ENCODE measurements around the gene SAXO2.
"Not testable (repeated sequence)": the region's sequence is repeated elsewhere in the genome, so short reads cannot be mapped to it uniquely, and the experiment has no call there.

SAXO2 gene

DNA sequence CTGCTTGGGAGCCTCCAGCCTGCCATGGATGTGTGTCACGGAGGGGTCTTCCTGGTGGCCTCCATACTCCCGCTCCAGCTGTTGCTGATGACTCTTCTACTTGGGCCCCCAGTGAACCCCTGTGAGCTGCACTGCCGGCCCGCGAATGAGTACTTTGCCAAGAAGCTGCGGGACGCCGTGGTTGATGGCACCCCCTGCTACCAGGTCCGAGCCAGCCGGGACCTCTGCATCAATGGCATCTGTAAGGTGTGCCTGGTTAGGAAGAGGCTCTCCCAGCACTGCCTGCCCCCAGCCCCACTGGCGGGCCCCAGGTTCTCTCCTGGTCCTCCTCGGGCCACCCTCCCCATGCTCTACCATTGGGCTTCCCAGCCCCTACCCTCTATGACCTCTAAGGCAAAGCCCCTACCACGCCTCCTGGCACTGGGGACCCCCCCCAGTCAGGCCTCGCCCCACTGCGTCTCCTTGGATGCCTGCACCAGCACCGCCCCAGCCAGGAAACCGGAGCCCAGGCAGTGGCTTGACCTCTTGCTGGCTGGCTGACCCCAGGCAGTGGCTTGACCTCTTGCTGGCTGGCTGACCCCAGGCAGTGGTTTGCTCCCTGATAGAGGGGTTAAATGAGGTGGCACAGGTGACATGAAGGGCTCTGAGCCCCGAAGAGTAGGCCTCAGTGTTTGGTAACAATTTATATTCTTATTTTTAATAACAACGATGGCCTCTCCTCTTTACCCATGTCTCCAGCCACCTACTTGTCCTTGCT, 57.1 kb downstream of the SAXO2 start:
- H3K27ac ChIP-seq (ENCODE audit: low read depth, low read length); H3K9me3 ChIP-seq (ENCODE audit: control insufficient read depth in 1 of 2, low read length in 2 of 2); H3K9ac ChIP-seq (ENCODE audit: low read depth in 1 of 2, low read length in 2 of 2); H3K27me3 ChIP-seq (ENCODE audit: control insufficient read depth in 1 of 2, insufficient read depth in 2 of 2, low read length in 2 of 2); H3K4me3 ChIP-seq (ENCODE audit: low read depth in 1 of 2, low read length in 2 of 2); H3K36me3 ChIP-seq (ENCODE audit: control insufficient read depth in 1 of 2, insufficient read depth in 2 of 2, low read length in 2 of 2); H3K4me1 ChIP-seq (ENCODE audit: control insufficient read depth in 1 of 2, insufficient read depth in 2 of 2, low read length in 2 of 2): not testable (repeated sequence)

DNA sequence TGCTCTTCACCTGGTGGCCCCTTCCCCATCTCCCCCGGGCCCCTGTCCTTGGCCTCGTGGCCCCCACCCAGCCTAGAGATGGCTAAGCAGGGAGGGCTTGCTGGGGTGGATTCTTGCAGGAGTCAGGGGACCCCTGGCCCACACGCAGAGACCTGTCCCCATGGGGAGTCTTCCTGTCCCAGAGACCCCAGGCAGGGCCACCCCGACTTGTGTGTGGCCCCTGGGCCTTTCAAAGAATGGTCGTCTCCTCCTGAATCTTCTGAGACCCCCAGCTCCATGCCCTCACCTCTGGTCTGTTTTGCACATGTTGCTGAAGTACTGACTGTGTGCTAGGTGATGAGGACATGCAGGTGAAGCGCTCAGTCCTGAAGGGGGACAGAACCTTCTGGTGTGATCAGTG, 58.2 kb downstream of the SAXO2 start:
- not testable (repeated sequence) for H3K9me3 ChIP-seq (ENCODE audit: control insufficient read depth in 1 of 2, low read length in 2 of 2); H3K4me3 ChIP-seq (ENCODE audit: low read depth in 1 of 2, low read length in 2 of 2); H3K9ac ChIP-seq (ENCODE audit: low read depth in 1 of 2, low read length in 2 of 2); H3K27ac ChIP-seq (ENCODE audit: low read depth, low read length); H3K27me3 ChIP-seq (ENCODE audit: control insufficient read depth in 1 of 2, insufficient read depth in 2 of 2, low read length in 2 of 2); H3K36me3 ChIP-seq (ENCODE audit: control insufficient read depth in 1 of 2, insufficient read depth in 2 of 2, low read length in 2 of 2); H3K4me1 ChIP-seq (ENCODE audit: control insufficient read depth in 1 of 2, insufficient read depth in 2 of 2, low read length in 2 of 2)

DNA sequence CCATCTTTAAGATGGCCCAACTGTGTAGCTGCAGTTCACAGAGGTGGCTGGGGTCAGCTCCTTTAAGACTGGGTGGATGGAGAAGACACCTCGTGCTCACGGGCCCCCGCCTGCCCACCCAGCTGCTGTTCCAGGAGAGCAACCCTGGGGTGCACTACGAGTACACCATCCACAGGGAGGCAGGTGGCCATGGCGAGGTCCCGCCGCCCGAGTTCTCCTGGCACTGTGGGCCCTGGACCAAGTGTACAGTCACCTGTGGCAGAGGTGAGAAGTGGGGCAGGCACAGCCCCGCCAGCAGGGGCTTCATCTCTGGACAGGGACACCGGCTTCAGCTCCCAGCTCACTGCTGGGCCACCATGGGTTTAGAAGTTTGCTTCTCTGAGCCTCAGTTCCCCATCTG, 59.9 kb downstream of the SAXO2 start:
- not testable (repeated sequence) for H3K4me3 ChIP-seq (ENCODE audit: low read depth in 1 of 2, low read length in 2 of 2); H3K27me3 ChIP-seq (ENCODE audit: control insufficient read depth in 1 of 2, insufficient read depth in 2 of 2, low read length in 2 of 2); H3K36me3 ChIP-seq (ENCODE audit: control insufficient read depth in 1 of 2, insufficient read depth in 2 of 2, low read length in 2 of 2); H3K9me3 ChIP-seq (ENCODE audit: control insufficient read depth in 1 of 2, low read length in 2 of 2); H3K27ac ChIP-seq (ENCODE audit: low read depth, low read length); H3K4me1 ChIP-seq (ENCODE audit: control insufficient read depth in 1 of 2, insufficient read depth in 2 of 2, low read length in 2 of 2); H3K9ac ChIP-seq (ENCODE audit: low read depth in 1 of 2, low read length in 2 of 2)

DNA sequence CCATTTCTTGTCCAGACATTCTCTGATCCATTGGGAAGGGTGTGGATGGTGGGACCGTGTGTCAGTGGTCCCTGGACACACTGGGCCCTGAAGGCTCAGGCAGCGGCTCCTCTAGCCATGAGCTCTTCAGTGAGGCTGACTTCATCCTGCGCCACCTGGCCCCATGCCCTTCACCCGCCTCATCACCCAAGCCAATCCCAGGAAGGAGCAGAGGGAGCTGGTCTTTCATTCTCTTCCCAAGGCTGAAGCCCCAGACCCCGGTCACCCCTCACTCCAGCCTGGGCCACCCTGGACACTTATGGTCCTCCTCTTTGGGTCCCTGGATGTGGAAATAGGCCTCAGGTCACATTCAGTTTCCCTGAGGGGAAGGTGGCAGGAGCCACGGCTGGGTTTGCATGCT, 62.2 kb downstream of the SAXO2 start:
- H3K27ac ChIP-seq (ENCODE audit: low read depth, low read length); H3K4me1 ChIP-seq (ENCODE audit: control insufficient read depth in 1 of 2, insufficient read depth in 2 of 2, low read length in 2 of 2); H3K4me3 ChIP-seq (ENCODE audit: low read depth in 1 of 2, low read length in 2 of 2): not testable (repeated sequence)

DNA sequence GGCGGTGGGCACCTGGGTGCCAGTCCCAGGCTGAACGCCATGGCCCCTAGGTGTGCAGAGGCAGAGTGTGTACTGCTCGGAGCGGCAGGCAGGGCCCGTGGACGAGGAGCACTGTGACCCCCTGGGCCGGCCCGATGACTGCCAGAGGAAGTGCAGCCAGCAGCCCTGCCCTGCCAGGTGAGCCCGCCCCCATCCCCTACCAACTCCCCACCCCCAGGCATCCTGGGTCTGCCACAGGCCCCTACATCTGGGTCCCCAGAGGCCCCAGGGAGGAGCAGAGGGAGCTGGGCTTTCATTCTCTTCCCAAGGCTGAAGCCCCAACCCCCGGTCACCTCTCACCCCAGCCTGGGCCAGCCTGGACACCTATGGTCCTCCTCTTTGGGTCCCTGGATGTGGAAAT, 63.0 kb downstream of the SAXO2 start:
- H3K27me3 ChIP-seq (ENCODE audit: control insufficient read depth in 1 of 2, insufficient read depth in 2 of 2, low read length in 2 of 2); H3K4me1 ChIP-seq (ENCODE audit: control insufficient read depth in 1 of 2, insufficient read depth in 2 of 2, low read length in 2 of 2); H3K9ac ChIP-seq (ENCODE audit: low read depth in 1 of 2, low read length in 2 of 2); H3K27ac ChIP-seq (ENCODE audit: low read depth, low read length); H3K9me3 ChIP-seq (ENCODE audit: control insufficient read depth in 1 of 2, low read length in 2 of 2); H3K4me3 ChIP-seq (ENCODE audit: low read depth in 1 of 2, low read length in 2 of 2); H3K36me3 ChIP-seq (ENCODE audit: control insufficient read depth in 1 of 2, insufficient read depth in 2 of 2, low read length in 2 of 2): not testable (repeated sequence)

More for the DNA sequence above, 62.2 kb downstream of the SAXO2 start:
- not testable (repeated sequence) for H3K27me3 ChIP-seq (ENCODE audit: control insufficient read depth in 1 of 2, insufficient read depth in 2 of 2, low read length in 2 of 2); H3K9me3 ChIP-seq (ENCODE audit: control insufficient read depth in 1 of 2, low read length in 2 of 2); H3K9ac ChIP-seq (ENCODE audit: low read depth in 1 of 2, low read length in 2 of 2); H3K36me3 ChIP-seq (ENCODE audit: control insufficient read depth in 1 of 2, insufficient read depth in 2 of 2, low read length in 2 of 2)

DNA sequence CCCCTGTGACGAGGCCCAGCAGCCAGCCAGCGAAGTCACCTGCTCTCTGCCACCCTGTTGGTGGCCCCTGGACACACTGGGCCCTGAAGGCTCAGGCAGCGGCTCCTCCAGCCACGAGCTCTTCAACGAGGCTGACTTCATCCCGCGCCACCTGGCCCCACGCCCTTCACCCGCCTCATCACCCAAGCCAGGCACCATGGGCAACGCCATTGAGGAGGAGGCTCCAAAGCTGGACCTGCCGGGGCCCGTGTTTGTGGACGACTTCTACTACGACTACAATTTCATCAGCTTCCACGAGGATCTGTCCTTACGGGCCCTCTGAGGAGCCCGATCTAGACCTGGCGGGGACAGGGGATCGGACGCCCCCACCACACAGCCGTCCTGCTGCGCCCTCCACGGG, 64.3 kb downstream of the SAXO2 start:
- not testable (repeated sequence) for H3K4me3 ChIP-seq (ENCODE audit: low read depth in 1 of 2, low read length in 2 of 2); H3K4me1 ChIP-seq (ENCODE audit: control insufficient read depth in 1 of 2, insufficient read depth in 2 of 2, low read length in 2 of 2); H3K36me3 ChIP-seq (ENCODE audit: control insufficient read depth in 1 of 2, insufficient read depth in 2 of 2, low read length in 2 of 2); H3K9me3 ChIP-seq (ENCODE audit: control insufficient read depth in 1 of 2, low read length in 2 of 2); H3K27ac ChIP-seq (ENCODE audit: low read depth, low read length); H3K9ac ChIP-seq (ENCODE audit: low read depth in 1 of 2, low read length in 2 of 2); H3K27me3 ChIP-seq (ENCODE audit: control insufficient read depth in 1 of 2, insufficient read depth in 2 of 2, low read length in 2 of 2)

DNA sequence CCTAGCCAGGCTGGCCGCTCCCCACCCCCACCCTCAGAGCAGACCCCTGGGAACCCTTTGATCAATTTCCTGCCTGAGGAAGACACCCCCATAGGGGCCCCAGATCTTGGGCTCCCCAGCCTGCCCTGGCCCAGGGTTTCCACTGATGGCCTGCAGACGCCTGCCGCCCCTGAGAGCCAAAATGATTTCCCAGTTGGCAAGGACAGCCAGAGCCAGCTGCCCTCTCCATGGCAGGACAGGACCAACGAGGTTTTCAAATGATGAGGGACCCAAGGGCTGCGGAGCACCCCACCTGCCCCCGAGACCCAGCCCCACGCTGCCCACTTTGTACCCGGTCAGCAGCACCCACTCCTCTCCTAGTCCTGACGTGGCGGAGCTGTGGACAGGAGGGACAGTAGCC, 64.8 kb downstream of the SAXO2 start:
- not testable (repeated sequence) for H3K36me3 ChIP-seq (ENCODE audit: control insufficient read depth in 1 of 2, insufficient read depth in 2 of 2, low read length in 2 of 2); H3K27me3 ChIP-seq (ENCODE audit: control insufficient read depth in 1 of 2, insufficient read depth in 2 of 2, low read length in 2 of 2); H3K9me3 ChIP-seq (ENCODE audit: control insufficient read depth in 1 of 2, low read length in 2 of 2); H3K9ac ChIP-seq (ENCODE audit: low read depth in 1 of 2, low read length in 2 of 2); H3K27ac ChIP-seq (ENCODE audit: low read depth, low read length); H3K4me3 ChIP-seq (ENCODE audit: low read depth in 1 of 2, low read length in 2 of 2); H3K4me1 ChIP-seq (ENCODE audit: control insufficient read depth in 1 of 2, insufficient read depth in 2 of 2, low read length in 2 of 2)

DNA sequence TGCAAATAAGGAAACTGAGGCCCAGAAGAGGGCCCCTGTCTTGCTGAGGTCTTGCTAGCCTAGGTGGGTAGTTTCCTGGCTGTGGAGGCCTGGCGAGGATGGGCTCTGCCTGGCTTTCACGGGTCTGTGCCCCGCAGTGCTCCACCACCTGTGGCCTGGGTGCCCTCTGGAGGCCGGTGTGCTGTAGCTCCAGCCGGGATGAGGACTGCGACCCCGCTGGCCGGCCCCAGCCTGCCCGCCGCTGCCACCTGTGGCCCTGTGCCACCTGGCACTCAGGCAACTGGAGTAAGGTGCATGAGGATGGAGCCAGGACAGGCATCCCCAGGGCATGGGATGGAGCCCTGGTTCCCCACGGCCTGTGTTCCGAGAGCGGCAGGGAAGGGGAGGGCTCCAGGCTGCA, 66.4 kb downstream of the SAXO2 start:
- not testable (repeated sequence) for H3K9ac ChIP-seq (ENCODE audit: low read depth in 1 of 2, low read length in 2 of 2); H3K4me3 ChIP-seq (ENCODE audit: low read depth in 1 of 2, low read length in 2 of 2); H3K4me1 ChIP-seq (ENCODE audit: control insufficient read depth in 1 of 2, insufficient read depth in 2 of 2, low read length in 2 of 2); H3K27ac ChIP-seq (ENCODE audit: low read depth, low read length); H3K27me3 ChIP-seq (ENCODE audit: control insufficient read depth in 1 of 2, insufficient read depth in 2 of 2, low read length in 2 of 2); H3K36me3 ChIP-seq (ENCODE audit: control insufficient read depth in 1 of 2, insufficient read depth in 2 of 2, low read length in 2 of 2); H3K9me3 ChIP-seq (ENCODE audit: control insufficient read depth in 1 of 2, low read length in 2 of 2)

DNA sequence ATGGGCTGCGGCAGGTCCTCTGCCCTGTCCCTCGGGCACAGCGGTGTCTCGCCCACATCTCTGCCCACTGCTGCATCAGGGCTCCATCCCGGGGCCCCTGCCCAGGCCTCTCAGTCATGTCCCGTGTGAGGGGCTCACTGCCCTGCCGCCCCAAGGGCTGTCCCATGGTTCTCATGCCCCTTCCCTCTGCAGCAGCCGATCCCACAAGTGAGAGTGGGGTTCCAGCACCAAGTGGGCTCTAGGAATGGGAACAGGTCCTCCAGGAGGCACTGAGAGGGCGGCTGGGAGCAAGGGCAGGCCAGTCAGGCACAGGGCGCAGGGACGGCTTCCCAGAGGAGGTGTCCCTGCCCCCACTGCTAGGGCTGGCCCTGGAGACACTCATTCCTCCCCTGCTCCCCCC, 68.3 kb downstream of the SAXO2 start:
- not testable (repeated sequence) for H3K27ac ChIP-seq (ENCODE audit: low read depth, low read length); H3K4me1 ChIP-seq (ENCODE audit: control insufficient read depth in 1 of 2, insufficient read depth in 2 of 2, low read length in 2 of 2); H3K9me3 ChIP-seq (ENCODE audit: control insufficient read depth in 1 of 2, low read length in 2 of 2); H3K27me3 ChIP-seq (ENCODE audit: control insufficient read depth in 1 of 2, insufficient read depth in 2 of 2, low read length in 2 of 2); H3K4me3 ChIP-seq (ENCODE audit: low read depth in 1 of 2, low read length in 2 of 2); H3K9ac ChIP-seq (ENCODE audit: low read depth in 1 of 2, low read length in 2 of 2); H3K36me3 ChIP-seq (ENCODE audit: control insufficient read depth in 1 of 2, insufficient read depth in 2 of 2, low read length in 2 of 2)

DNA sequence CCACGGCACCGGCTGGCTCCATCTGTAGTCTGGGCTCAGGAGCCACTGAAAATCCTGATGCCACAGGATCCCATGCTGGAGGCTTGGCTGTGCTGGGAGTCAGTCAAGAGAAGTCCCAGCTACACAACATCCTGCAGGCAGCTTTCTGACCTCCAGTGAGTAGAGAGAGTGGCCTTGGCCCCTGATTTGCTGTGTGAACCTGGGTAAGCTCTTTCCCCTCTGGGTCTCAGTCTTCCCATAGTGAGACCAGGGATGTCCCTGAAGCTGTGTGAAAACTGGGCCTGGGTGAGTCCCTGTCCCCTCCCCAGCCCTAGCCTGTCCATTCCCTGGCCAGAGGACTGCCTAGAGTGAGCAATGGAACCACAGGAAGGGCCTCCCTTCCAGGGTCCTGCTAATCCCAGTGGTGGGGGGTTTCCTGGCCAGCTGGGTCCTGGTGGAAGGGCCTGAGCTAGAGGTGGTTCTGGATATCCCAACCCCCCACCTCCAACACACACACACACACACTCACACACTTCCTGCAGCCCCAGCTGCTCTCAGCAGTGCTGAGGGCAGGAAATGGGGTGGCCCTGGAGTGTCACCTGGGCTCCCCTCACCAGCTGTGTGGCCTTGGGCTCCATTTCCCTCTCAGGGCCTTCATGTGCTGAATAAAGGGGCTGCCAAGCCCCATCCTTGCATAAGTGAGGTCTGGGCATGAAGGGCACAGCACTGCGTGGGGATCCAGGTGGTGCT, 69.1 kb downstream of the SAXO2 start:
- not testable (repeated sequence) for H3K27ac ChIP-seq (ENCODE audit: low read depth, low read length); H3K4me3 ChIP-seq (ENCODE audit: low read depth in 1 of 2, low read length in 2 of 2); H3K9me3 ChIP-seq (ENCODE audit: control insufficient read depth in 1 of 2, low read length in 2 of 2); H3K27me3 ChIP-seq (ENCODE audit: control insufficient read depth in 1 of 2, insufficient read depth in 2 of 2, low read length in 2 of 2); H3K9ac ChIP-seq (ENCODE audit: low read depth in 1 of 2, low read length in 2 of 2); H3K36me3 ChIP-seq (ENCODE audit: control insufficient read depth in 1 of 2, insufficient read depth in 2 of 2, low read length in 2 of 2); H3K4me1 ChIP-seq (ENCODE audit: control insufficient read depth in 1 of 2, insufficient read depth in 2 of 2, low read length in 2 of 2)
